ENCODE results near the gene TSNAXIP1. TPM values are rescaled to one million over a fixed set of nuclear protein-coding genes. Genes with fewer than 3 reads are reported as not detected.

Gene TSNAXIP1
- total and polyA plus RNA-seq, 10 of the 15 experiments (the other 5 are each of a cell fraction or from before 2014, with no cell fraction given): 0.09 to 0.63 (median 0.37) TPM; not detected in 1

- TF ChIP-seq STAT1 (conservative IDR thresholded peaks at IDR 0.05): no peak
- no peak for TF ChIP-seq BCLAF1 (IDR thresholded peaks at IDR 0.05)
- TF ChIP-seq BCL11A (IDR thresholded peaks at IDR 0.05; ENCODE audit: low read depth, low read length): no peak
- TF ChIP-seq RAD51 (IDR thresholded peaks at IDR 0.05): no peak
- TF ChIP-seq SP1 (IDR thresholded peaks at IDR 0.05; ENCODE audit: low read depth, low read length): no peak
- TF ChIP-seq HSF1 (IDR thresholded peaks at IDR 0.05; ENCODE audit: low read depth, low read length): no peak
- TF ChIP-seq NBN (IDR thresholded peaks at IDR 0.05): no peak
- no peak for TF ChIP-seq ELK1 (IDR thresholded peaks at IDR 0.05; ENCODE audit: low read depth, low read length)
- no peak for TF ChIP-seq NR2C1 (IDR thresholded peaks at IDR 0.05)
- no peak for TF ChIP-seq ZNF217 (IDR thresholded peaks at IDR 0.05)
- no peak for TF ChIP-seq MEF2A (IDR thresholded peaks at IDR 0.05; ENCODE audit: insufficient read depth, low read depth, low read length)
- no peak for TF ChIP-seq CREM (IDR thresholded peaks at IDR 0.05; ENCODE audit: low read depth)
- no peak for TF ChIP-seq BMI1 (IDR thresholded peaks at IDR 0.05; ENCODE audit: borderline replicate concordance)
- no peak for TF ChIP-seq ETV6 (conservative IDR thresholded peaks at IDR 0.05 in 1 of 2, IDR thresholded peaks at IDR 0.05 in 1 of 2; ENCODE audit: borderline replicate concordance in 1 of 2, low read depth in 1 of 2)
- TF ChIP-seq CEBPZ (IDR thresholded peaks at IDR 0.05; ENCODE audit: low read depth, low read length): no peak
- no peak for TF ChIP-seq NR2F1 (conservative IDR thresholded peaks at IDR 0.05)
- TF ChIP-seq RCOR1 (conservative IDR thresholded peaks at IDR 0.05; ENCODE audit: low read depth, low read length): no peak
- no peak for TF ChIP-seq MLLT1 (IDR thresholded peaks at IDR 0.05)
- no peak for TF ChIP-seq SMC3 (IDR thresholded peaks at IDR 0.05; ENCODE audit: borderline replicate concordance, low read length)
- no peak for TF ChIP-seq BHLHE40 (IDR thresholded peaks at IDR 0.05; ENCODE audit: borderline replicate concordance in 1 of 2, low read depth in 2 of 2, low read length in 1 of 2)
These were observed 40.6 kb downstream of the TSNAXIP1 start, which contains the start of gene CENPT (continued) for GRCh38 chr16:67847064-67847861.
